T-helper 2 cell treated with Interferon-gamma antibody and Interleukin-4, amounts not matched to agents 5 μg/mL and 100 μg/mL, for 36 hours (primary cell): ENCODE measurements around the gene STX2.

Experiments
- DNase-seq: peaks from one replicate; pipeline ENCODE4 v3.0.0; 2021; ENCODE audit warnings: low spot score
- H3K27ac Mint-ChIP-seq: one replicate; pipeline ENCODE4 v1.8.0; 2021; ENCODE audit warnings: mild to moderate bottlenecking, mixed read lengths
- H3K27me3 Mint-ChIP-seq: one replicate; pipeline ENCODE4 v1.8.0; 2021; ENCODE audit warnings: low read depth, mixed read lengths
- H3K36me3 Mint-ChIP-seq: one replicate; pipeline ENCODE4 v1.8.0; 2021; ENCODE audit warnings: low read depth, mixed read lengths
- H3K4me1 Mint-ChIP-seq: one replicate; pipeline ENCODE4 v1.8.0; 2021; ENCODE audit warnings: low read depth, mixed read lengths
- H3K4me3 Mint-ChIP-seq: one replicate; pipeline ENCODE4 v1.8.0; 2022; ENCODE audit warnings: mild to moderate bottlenecking, moderate library complexity, mixed read lengths
- H3K9me3 Mint-ChIP-seq: one replicate; pipeline ENCODE4 v1.8.0; 2021; ENCODE audit warnings: mixed read lengths

The STX2 gene

DNA sequence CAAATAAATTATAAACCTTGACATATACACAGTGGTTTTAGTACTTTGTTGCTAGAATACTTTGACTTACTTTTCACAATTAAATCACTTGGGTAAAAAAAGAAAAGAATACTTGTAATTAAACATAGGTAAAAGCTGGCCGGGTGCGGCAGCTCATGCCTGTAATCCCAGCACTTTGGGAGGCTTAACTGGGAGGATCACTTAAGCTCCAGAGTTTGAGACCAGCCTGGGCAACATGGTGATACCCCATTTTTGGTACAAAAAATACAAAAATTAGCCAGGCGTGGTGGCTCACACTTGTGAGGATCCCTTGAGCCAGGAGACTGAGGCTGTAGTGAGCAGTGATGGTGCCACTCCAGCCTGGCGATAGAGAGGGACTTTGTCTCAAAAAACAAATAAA lies 7.8 kb downstream of the STX2 start:
- Mint-ChIP-seq H3K36me3 (peaks cover 3% of the 10 kb centered on the region), H3K27me3 (no peaks in the 10 kb centered on the region), H3K27ac (no peak overlapping the region), H3K9me3 (no peaks in the 10 kb centered on the region), H3K4me3 (no peak overlapping the region), H3K4me1 (peaks cover 12% of the 10 kb centered on the region)
- no peak for DNase-seq

- Mint-ChIP-seq H3K27ac (no peak overlapping the region), H3K4me1 (peaks cover 6% of the 10 kb centered on the region), H3K36me3 (peaks cover 8% of the 10 kb centered on the region), H3K9me3 (no peaks in the 10 kb centered on the region), H3K4me3 (no peak overlapping the region), H3K27me3 (no peaks in the 10 kb centered on the region)
- no peak for DNase-seq
These were observed 8.9 kb downstream of the STX2 start for GRCh38 chr12:130830246-130830551.

GRCh38 chr12:130829391-130830245 lies 9.4 kb downstream of the STX2 start:
- Mint-ChIP-seq H3K27ac (no peak overlapping the region), H3K9me3 (no peaks in the 10 kb centered on the region)

DNA sequence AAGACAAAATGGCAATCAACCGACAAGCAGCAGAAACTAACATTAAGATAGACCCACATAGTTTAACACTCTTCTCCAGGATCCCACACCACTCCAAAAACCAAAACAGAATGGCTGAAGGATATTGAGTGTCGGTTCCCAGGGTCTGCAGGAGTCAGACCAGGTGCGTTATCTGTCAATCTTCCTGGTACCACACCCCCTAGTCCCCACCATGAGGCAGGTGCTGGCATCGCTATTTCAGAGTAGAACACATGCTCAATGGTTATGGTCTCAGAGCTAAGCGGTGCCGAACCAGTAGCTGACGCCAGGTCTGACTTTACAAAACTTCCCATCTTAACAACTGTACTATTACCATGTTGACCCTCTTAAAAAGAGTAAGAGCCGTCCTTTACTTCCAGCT lies 10.2 kb downstream of the STX2 start:
- Mint-ChIP-seq H3K9me3 (no peaks in the 10 kb centered on the region), H3K4me1 (peaks cover 6% of the 10 kb centered on the region), H3K36me3 (peaks cover 10% of the 10 kb centered on the region), H3K4me3 (no peak overlapping the region), H3K27ac (no peak overlapping the region), H3K27me3 (no peaks in the 10 kb centered on the region)
- no peak for DNase-seq

More at GRCh38 chr12:130829391-130830245, 9.4 kb downstream of the STX2 start:
- DNase-seq = no peak
- no peak overlapping the region for H3K4me3 Mint-ChIP-seq
- H3K27me3 Mint-ChIP-seq = no peaks in the 10 kb centered on the region
- H3K4me1 Mint-ChIP-seq = peaks cover 6% of the 10 kb centered on the region
- H3K36me3 Mint-ChIP-seq = peaks cover 10% of the 10 kb centered on the region

DNA sequence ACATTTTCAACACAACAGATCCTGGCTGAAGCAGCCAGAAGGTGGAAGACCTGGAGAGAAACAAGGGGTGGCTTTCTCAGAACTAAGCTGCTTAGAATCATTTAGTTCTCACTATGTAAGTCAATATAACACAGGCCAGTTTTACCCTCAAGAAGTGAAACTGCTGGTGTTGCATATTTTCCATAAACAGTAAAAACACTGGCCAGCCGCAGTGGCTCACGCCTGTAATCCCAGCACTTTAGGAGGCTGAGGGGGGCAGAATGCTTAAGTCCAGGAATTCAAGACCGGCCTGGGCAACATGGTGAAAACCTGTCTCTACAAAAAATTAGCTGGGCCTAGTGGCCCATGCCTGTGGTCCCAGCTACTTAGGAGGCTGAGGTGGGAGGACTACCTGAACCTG lies 11.6 kb downstream of the STX2 start:
- Mint-ChIP-seq H3K9me3 (no peaks in the 10 kb centered on the region), H3K36me3 (peaks cover 15% of the 10 kb centered on the region), H3K27ac (no peak overlapping the region), H3K4me1 (peaks cover 6% of the 10 kb centered on the region), H3K27me3 (no peaks in the 10 kb centered on the region), H3K4me3 (no peak overlapping the region)
- no peak for DNase-seq

DNA sequence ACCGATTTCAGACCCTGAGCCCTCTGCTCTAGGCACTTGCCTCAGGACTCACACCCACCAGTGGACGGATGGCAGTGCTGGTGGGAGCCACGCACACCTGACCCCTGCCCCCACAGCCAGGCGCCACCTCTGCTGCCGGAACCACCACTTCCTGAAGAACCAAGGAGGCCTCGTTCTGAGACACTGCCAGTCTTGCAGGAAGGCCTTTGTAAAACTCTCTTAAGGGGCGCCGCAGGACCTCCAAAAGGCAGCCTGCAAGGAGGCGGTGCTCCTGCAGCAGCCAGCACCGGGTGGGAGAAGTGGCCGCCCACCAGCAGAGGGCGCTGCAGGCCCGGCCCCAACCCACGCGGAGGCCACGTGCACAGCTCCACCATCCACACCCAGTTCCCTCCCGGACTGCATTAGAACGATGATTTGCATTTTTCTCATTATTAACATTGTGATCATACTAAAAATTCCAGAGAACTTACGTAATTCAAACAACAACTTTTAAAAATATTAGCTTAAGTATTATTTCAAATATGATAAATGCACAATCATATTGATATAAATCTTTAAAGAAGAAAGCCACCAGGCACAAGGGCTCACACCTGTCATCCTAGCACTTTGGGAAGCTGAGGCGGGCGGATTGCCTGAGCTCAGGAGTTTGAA lies 12.8 kb downstream of the STX2 start:
- no peak overlapping the region for H3K4me3 Mint-ChIP-seq
- H3K27me3 Mint-ChIP-seq = no peaks in the 10 kb centered on the region
- DNase-seq = peak; percentile 54
- peaks cover 16% of the 10 kb centered on the region for H3K36me3 Mint-ChIP-seq
- no peak overlapping the region for H3K27ac Mint-ChIP-seq
- no peaks in the 10 kb centered on the region for H3K9me3 Mint-ChIP-seq
- H3K4me1 Mint-ChIP-seq = peaks cover 8% of the 10 kb centered on the region

GRCh38 chr12:130825771-130826150 lies 13.3 kb downstream of the STX2 start:
- Mint-ChIP-seq H3K9me3 (no peaks in the 10 kb centered on the region), H3K4me1 (peaks cover 8% of the 10 kb centered on the region), H3K27ac (no peak overlapping the region), H3K4me3 (no peak overlapping the region), H3K27me3 (no peaks in the 10 kb centered on the region), H3K36me3 (peaks cover 20% of the 10 kb centered on the region)
- DNase-seq = no peak

- no peak for DNase-seq
- H3K4me3 Mint-ChIP-seq = peak overlapping the region; percentile 43
- H3K36me3 Mint-ChIP-seq = peaks cover 25% of the 10 kb centered on the region
- H3K27me3 Mint-ChIP-seq = no peaks in the 10 kb centered on the region
- no peak overlapping the region for H3K27ac Mint-ChIP-seq
- H3K4me1 Mint-ChIP-seq = peaks cover 6% of the 10 kb centered on the region
- no peaks in the 10 kb centered on the region for H3K9me3 Mint-ChIP-seq
These were observed 19.4 kb downstream of the STX2 start for GRCh38 chr12:130819681-130820080.

- peak overlapping the region; percentile 32 for H3K27ac Mint-ChIP-seq
- no peaks in the 10 kb centered on the region for H3K27me3 Mint-ChIP-seq
- H3K36me3 Mint-ChIP-seq = peaks cover 25% of the 10 kb centered on the region
- H3K4me3 Mint-ChIP-seq = peak overlapping the region; percentile 85
- no peaks in the 10 kb centered on the region for H3K9me3 Mint-ChIP-seq
- DNase-seq = peak; percentile 73
- peaks cover 6% of the 10 kb centered on the region for H3K4me1 Mint-ChIP-seq
These were observed 20.1 kb downstream of the STX2 start for GRCh38 chr12:130818635-130819576.

DNA sequence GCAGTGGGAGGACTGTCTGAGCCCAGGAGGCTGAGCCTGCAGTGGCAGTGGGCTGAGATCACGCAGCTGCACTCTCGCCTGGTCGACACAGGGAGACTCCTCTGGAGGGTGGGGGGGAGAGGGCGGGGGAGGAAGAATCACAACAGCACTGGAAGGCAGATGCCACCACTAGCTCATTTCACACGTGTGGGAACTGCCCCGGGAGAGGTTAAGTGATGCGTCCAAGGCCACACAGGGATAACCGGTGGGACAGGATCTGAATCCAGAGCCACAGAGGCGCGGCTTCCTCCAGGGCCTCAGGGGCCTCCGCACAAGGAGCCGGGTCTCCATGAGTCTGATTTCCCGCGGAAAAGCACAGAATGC lies 20.8 kb downstream of the STX2 start:
- Mint-ChIP-seq H3K27me3 (no peaks in the 10 kb centered on the region), H3K27ac (peak overlapping the region; percentile 32)
- no peak for DNase-seq

DNA sequence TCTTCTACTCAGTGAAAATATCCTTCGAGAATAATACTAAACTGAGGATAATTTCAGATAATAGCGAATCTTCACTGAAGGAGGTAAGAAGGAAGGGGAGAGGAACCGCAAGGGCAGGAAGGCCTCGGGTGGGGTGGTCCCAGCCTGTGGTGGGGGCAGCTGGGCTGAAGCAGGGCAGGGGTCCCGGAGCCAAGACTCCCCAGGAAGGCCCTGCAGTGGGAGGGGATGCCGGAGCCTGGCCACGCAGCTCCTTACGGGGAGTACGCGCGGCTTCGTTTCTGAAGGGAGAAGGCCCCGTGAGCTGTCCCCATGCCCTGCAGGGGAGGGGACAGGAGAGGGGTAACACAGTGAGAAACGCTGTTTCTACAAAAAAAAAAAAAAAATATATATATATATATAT lies 21.2 kb downstream of the STX2 start:
- Mint-ChIP-seq H3K36me3 (peaks cover 19% of the 10 kb centered on the region), H3K9me3 (no peaks in the 10 kb centered on the region), H3K27ac (no peak overlapping the region), H3K27me3 (no peaks in the 10 kb centered on the region), H3K4me1 (peaks cover 6% of the 10 kb centered on the region), H3K4me3 (peak overlapping the region; percentile 13)
- no peak for DNase-seq

More for the DNA sequence above, 20.8 kb downstream of the STX2 start:
- no peaks in the 10 kb centered on the region for H3K9me3 Mint-ChIP-seq
- peaks cover 6% of the 10 kb centered on the region for H3K4me1 Mint-ChIP-seq
- peaks cover 19% of the 10 kb centered on the region for H3K36me3 Mint-ChIP-seq
- H3K4me3 Mint-ChIP-seq = peak overlapping the region; percentile 85

DNA sequence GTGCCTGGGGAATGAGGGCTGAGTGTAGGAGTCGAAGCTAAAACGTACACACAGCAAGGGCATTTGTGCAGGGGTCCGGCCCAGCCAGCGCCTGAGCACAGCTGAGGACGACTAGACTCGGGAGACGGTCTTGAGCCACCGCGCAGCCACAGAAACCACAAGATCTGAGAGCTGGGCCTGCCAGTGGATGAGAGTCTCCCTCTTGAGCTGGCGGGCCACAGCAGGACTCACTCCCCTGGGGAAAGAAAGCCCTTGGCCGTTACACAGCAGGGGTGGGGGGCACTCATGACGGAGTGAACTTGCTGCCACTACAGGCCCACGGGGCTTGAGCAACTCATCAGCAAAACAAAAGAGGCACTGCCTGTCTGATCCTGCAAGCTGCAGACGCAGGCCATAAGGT lies 23.0 kb downstream of the STX2 start:
- Mint-ChIP-seq H3K27me3 (no peaks in the 10 kb centered on the region), H3K27ac (no peak overlapping the region), H3K36me3 (peaks cover 22% of the 10 kb centered on the region), H3K4me3 (no peak overlapping the region), H3K4me1 (peaks cover 4% of the 10 kb centered on the region), H3K9me3 (no peaks in the 10 kb centered on the region)
- no peak for DNase-seq

DNA sequence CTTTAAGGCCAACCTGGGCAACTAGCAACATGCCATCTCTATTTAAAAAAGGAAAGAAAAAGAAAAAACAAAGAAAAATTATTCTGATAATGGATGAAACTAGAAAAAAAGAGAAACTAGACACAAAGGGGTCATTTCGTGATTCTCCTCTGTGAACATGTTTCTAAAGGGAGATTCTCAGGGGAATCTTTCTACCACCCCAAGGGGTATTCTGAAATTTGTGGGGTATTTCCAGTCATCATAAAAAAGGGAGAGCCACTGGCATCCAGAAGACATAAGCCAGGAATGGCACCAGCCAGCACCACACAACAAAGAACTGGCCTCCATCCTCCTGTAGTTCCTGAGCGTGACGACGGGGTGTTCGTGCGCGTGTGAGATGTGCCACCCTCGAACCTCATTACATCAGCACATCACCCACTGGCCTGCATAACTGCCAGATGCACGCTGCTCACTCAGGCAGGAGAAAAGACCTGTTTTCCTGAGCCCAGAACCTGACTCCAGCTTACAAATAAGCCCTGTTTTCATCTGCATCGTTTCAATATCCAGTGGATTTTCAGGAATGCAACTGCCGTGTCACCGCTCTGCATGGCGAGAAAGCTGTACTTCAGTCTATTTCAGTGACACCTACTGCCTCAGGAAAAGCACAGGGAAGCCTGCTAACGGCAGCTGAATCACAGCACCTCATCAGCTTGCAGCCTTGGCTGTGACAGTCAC lies 23.9 kb downstream of the STX2 start:
- no peaks in the 10 kb centered on the region for H3K27me3 Mint-ChIP-seq
- no peaks in the 10 kb centered on the region for H3K9me3 Mint-ChIP-seq
- DNase-seq = no peak
- peaks cover 21% of the 10 kb centered on the region for H3K36me3 Mint-ChIP-seq
- H3K27ac Mint-ChIP-seq = no peak overlapping the region
- H3K4me1 Mint-ChIP-seq = peaks cover 4% of the 10 kb centered on the region
- H3K4me3 Mint-ChIP-seq = no peak overlapping the region
